ENCODE measurements around the gene DLL4. TPM values are rescaled to one million over a fixed set of nuclear protein-coding genes. Genes with fewer than 3 reads are reported as not detected.

DLL4 gene
- total RNA-seq, 2 donors from 2014 or later, result 0.20 to 0.64 TPM

- Histone ChIP-seq H3K27me3 (ENCODE audit: control insufficient read depth, insufficient read depth, low read length, poor library complexity, severe bottlenecking) (no peaks in the 10 kb centered on the region), H3K4me3 (ENCODE audit: low read length) (no peak overlapping the region), H3K4me1 (ENCODE audit: control insufficient read depth, insufficient read depth, low read length) (peaks cover 13% of the 10 kb centered on the region), H3K9me3 (ENCODE audit: control insufficient read depth, low read length) (no peaks in the 10 kb centered on the region), H3K9ac (ENCODE audit: extremely low read depth, low read length, poor library complexity, severe bottlenecking) (no peak overlapping the region), H3K36me3 (ENCODE audit: control insufficient read depth, insufficient read depth, low read length) (no peaks in the 10 kb centered on the region), H3K27ac (ENCODE audit: low read depth, low read length) (no peak overlapping the region)
- no peak for TF ChIP-seq CTCF (conservative IDR thresholded peaks at IDR 0.05)
- 90 to 100% methylated on average over 2 to 6 of the region's 8 CpGs for WGBS, 2 experiments (ENCODE audit: insufficient coverage in 1 of 2, insufficient read length in 1 of 2)
- DNase-seq, result no peak
- peaks cover 38% of the 10 kb centered on the region for H3K4me1 Mint-ChIP-seq
- peaks cover 11% of the 10 kb centered on the region for H3K27me3 Mint-ChIP-seq (ENCODE audit: insufficient read depth)
- H3K36me3 Mint-ChIP-seq (ENCODE audit: low read depth), result no peaks in the 10 kb centered on the region
- no peak overlapping the region for H3K27ac Mint-ChIP-seq
- H3K4me3 Mint-ChIP-seq, result no peak overlapping the region
- H3K9me3 Mint-ChIP-seq, result peaks cover 5% of the 10 kb centered on the region
Observed at GRCh38 chr15:40964006-40964405, 34.9 kb downstream of the DLL4 start.

GRCh38 chr15:40964634-40965033 is 35.5 kb downstream of the DLL4 start:
- Histone ChIP-seq H3K9me3 (ENCODE audit: control insufficient read depth, low read length) (no peaks in the 10 kb centered on the region), H3K9ac (ENCODE audit: extremely low read depth, low read length, poor library complexity, severe bottlenecking) (no peak overlapping the region), H3K4me1 (ENCODE audit: control insufficient read depth, insufficient read depth, low read length) (peaks cover 13% of the 10 kb centered on the region), H3K4me3 (ENCODE audit: low read length) (no peak overlapping the region), H3K27me3 (ENCODE audit: control insufficient read depth, insufficient read depth, low read length, poor library complexity, severe bottlenecking) (no peaks in the 10 kb centered on the region), H3K36me3 (ENCODE audit: control insufficient read depth, insufficient read depth, low read length) (no peaks in the 10 kb centered on the region), H3K27ac (ENCODE audit: low read depth, low read length) (no peak overlapping the region)
- Mint-ChIP-seq H3K27ac (no peak overlapping the region), H3K4me1 (peaks cover 38% of the 10 kb centered on the region), H3K4me3 (no peak overlapping the region), H3K27me3 (ENCODE audit: insufficient read depth) (peaks cover 11% of the 10 kb centered on the region), H3K9me3 (peaks cover 5% of the 10 kb centered on the region), H3K36me3 (ENCODE audit: low read depth) (no peaks in the 10 kb centered on the region)
- no peak for TF ChIP-seq CTCF (conservative IDR thresholded peaks at IDR 0.05)
- 88 to 94% methylated on average over 9 to 13 of the region's 13 CpGs for WGBS, 2 experiments (ENCODE audit: insufficient coverage in 1 of 2, insufficient read length in 1 of 2)
- no peak for DNase-seq

- peaks cover 38% of the 10 kb centered on the region for H3K4me1 Mint-ChIP-seq
- Histone ChIP-seq H3K27ac (ENCODE audit: low read depth, low read length) (no peak overlapping the region), H3K36me3 (ENCODE audit: control insufficient read depth, insufficient read depth, low read length) (no peaks in the 10 kb centered on the region), H3K4me3 (ENCODE audit: low read length) (no peak overlapping the region), H3K27me3 (ENCODE audit: control insufficient read depth, insufficient read depth, low read length, poor library complexity, severe bottlenecking) (no peaks in the 10 kb centered on the region), H3K9me3 (ENCODE audit: control insufficient read depth, low read length) (no peaks in the 10 kb centered on the region), H3K9ac (ENCODE audit: extremely low read depth, low read length, poor library complexity, severe bottlenecking) (no peak overlapping the region), H3K4me1 (ENCODE audit: control insufficient read depth, insufficient read depth, low read length) (peaks cover 13% of the 10 kb centered on the region)
- no peaks in the 10 kb centered on the region for H3K9me3 Mint-ChIP-seq
- H3K36me3 Mint-ChIP-seq (ENCODE audit: low read depth), result no peaks in the 10 kb centered on the region
- no peak for TF ChIP-seq CTCF (conservative IDR thresholded peaks at IDR 0.05)
- H3K27ac Mint-ChIP-seq, result peak overlapping the region; percentile 86
- DNase-seq, result peak; percentile 79
- 54 to 59% methylated on average over 7 of the region's 7 CpGs for WGBS, 2 experiments (ENCODE audit: insufficient coverage in 1 of 2, insufficient read length in 1 of 2)
- H3K4me3 Mint-ChIP-seq, result no peak overlapping the region
- no peaks in the 10 kb centered on the region for H3K27me3 Mint-ChIP-seq (ENCODE audit: insufficient read depth)
Observed at GRCh38 chr15:40968290-40969085, 39.3 kb downstream of the DLL4 start.
